IMR-90 (cell line): Measurements from ENCODE around the gene CAMK4.

ENCODE experiments used
- CTCF ChIP-seq: conservative IDR thresholded peaks from 2 replicates; pipeline ENCODE4 v1.5.1; 2012; ENCODE audit warnings: mild to moderate bottlenecking, low read depth, low read length, improper control_type of control experiment
- POLR2A ChIP-seq: IDR thresholded peaks from 2 replicates; pipeline ENCODE4 v1.6.1; 2012; ENCODE audit warnings: mild to moderate bottlenecking, low read depth, low read length
- RFX5 ChIP-seq: IDR thresholded peaks from 2 replicates; pipeline ENCODE4 v1.8.0; 2012; ENCODE audit warnings: low read depth, mild to moderate bottlenecking, low read length, moderate library complexity
- SMC3 ChIP-seq: fragments of 150-350 bp; IDR thresholded peaks from 2 replicates; pipeline ENCODE4 v1.6.1; 2016; ENCODE audit warnings: low read depth, mild to moderate bottlenecking, antibody characterized with exemption, low read length, moderate library complexity
- USF2 ChIP-seq: fragments of 150-350 bp; IDR thresholded peaks from 2 replicates; pipeline ENCODE4 v1.6.1; 2017; ENCODE audit warnings: mild to moderate bottlenecking, antibody characterized with exemption, low read length, low read depth

GRCh38 chr5:111280282-111280951 lies 56.2 kb downstream of the CAMK4 start:
- TF ChIP-seq POLR2A = no peak
- TF ChIP-seq CTCF = no peak
- TF ChIP-seq RFX5 = no peak
- TF ChIP-seq SMC3 = no peak
- TF ChIP-seq USF2 = no peak
